ENCODE measurements around the gene MAN2A2.
A peak's percentile ranks its signal among the peaks of the same experiment; 100 is the strongest.

The MAN2A2 gene

DNA sequence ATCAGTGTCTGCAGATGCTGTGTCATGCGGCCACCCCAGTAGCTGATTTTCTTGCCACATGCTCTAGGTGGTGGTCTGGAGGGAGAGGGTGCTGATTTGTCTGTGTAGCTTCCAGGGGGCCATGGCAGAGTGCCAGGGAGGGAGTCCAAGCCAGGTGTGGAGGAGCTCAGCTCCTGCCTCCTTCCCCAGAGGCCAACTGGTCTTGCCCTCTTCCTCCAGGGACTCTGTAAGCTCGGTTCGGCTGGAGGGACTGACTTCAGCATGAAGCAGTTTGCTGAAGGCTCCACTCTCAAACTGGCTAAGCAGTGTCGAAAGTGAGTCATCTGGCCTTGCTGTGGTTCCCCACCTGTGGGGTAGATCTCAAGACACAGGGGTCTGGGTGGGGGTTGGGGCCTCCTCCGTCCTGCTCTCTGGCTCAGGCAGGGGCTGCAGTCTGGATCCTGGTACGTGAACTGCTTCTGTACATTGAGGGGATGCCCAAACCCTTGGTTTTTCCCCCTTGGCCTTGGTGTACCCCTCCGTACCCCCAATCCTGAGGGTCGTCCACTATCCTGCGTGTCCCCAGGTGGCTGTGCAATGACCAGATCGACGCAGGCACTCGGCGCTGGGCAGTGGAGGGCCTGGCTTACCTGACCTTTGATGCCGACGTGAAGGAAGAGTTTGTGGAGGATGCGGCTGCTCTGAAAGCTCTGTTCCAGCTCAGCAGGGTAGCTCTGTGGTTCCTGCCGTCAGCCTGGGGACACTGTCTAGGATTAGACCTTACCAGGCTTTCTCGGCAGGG, 44.7 kb downstream of the MAN2A2 start:
- no peak for DNase-seq

DNA sequence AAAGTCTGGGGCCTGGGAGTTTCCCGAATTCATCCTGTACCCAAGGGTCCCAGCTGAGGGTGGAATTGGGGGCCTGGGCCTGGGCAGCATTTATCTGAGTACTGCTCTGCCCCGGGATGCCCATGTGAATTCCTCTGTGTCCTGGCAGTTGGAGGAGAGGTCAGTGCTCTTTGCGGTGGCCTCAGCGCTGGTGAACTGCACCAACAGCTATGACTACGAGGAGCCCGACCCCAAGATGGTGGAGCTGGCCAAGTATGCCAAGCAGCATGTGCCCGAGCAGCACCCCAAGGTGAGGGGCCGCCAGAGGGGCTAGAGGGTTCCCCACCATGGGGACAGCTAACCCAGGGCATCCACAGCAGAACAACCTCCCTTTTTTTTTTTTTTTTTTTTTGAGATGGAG, 45.4 kb downstream of the MAN2A2 start:
- no peak for DNase-seq

DNA sequence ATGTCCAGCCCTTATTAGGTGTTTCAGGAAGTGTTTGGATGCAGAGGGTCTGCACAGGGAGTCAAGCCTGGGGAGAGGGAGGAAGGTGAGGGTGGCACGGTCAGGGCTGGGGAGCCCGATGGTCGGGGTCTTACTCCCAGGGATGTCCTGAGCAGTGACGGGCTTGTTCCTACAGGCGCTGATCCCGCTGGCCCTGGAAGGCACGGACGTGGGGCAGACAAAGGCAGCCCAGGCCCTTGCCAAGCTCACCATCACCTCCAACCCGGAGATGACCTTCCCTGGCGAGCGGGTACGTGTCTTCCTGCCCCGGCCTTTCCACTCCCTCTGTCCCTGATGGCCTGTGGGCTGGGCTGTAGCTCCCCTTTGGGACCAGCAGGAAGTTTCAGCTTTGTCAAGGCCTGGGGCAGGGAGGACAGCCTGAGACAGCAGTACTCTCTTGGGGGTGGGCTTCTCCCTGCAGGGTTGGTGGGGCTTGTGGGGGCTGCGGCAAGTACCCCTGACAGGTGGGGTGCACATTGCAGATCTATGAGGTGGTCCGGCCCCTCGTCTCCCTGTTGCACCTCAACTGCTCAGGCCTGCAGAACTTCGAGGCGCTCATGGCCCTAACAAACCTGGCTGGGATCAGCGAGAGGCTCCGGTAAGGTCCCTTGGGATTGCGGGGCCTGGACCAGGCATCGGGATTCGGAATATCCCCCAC, 47.0 kb downstream of the MAN2A2 start:
- no peak for DNase-seq

DNA sequence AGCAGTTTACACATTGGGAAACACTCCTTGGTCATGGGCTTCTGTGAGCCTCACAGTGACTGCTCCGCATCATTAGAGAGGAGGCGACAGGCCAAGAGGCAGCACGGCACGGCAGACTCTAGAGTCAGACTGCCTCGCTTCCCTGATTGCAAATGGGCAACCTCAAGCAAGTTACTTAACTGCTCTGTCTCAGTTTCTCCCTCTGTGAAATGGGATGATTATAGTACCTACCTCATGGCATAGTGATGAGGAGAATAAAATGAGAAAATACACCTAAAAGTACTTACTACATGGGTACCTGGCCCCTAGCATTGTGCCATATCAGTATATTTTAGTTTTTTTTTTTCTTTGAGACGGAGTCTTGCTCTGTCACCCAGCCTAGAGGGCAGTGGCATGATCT, 47.6 kb downstream of the MAN2A2 start:
- DNase-seq, result no peak

DNA sequence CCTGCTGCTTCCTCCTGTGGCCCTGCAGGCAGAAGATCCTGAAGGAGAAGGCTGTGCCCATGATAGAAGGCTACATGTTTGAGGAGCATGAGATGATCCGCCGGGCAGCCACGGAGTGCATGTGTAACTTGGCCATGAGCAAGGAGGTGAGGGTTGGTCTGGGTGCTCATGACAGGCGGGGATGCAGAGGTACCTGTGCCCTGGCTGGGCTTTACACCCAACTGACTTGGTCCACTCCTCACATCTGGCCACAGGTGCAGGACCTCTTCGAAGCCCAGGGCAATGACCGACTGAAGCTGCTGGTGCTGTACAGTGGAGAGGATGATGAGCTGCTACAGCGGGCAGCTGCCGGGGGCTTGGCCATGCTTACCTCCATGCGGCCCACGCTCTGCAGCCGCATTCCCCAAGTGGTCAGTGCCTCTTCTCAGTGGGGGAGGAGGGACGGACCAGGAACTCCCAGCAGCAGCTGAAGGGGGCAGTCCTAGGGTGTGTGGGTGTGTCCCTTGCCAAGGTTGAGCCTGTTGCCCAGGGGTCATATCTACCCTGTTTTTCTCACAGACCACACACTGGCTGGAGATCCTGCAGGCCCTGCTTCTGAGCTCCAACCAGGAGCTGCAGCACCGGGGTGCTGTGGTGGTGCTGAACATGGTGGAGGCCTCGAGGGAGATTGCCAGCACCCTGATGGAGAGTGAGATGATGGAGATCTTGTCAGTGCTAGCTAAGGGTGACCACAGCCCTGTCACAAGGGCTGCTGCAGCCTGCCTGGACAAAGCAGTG, 50.0 kb downstream of the MAN2A2 start:
- DNase-seq, result no peak

DNA sequence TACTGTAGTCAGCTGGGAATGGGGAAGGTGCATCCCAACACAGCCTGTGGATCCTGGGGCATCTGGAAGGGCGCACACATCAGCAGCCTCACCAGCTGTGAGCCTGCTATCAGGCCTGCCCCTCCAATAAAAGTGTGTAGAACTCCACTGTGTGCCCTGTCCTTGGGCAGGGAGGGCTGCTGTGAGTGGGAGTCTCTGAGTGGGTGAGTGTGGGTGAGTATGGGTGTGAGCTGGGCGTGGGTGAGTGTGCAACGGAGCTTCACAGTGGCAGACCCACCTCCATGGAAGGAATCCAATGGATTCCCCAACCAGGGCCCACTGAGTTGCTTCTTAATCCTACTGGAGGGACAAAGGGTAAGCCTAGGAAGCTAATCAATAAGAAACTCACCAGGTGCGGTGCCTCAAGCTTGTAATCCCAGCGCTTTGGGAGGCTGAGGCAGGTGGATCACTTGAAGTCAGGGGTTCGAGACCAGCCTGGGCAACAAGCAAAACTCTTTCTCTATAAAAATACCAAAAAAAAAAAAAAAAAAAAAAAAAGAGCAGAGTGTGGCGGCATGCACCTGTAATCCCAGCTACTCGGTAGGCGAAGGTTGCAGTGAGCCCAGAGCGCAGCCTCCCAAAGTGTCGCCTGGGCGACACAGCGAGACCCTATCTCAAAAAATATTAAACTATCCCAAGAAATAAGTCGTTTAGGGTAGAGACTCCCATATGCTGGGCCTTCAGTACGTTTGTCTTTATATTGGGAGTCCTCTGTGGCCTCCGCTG, 51.0 kb downstream of the MAN2A2 start:
- DNase-seq, result no peak

DNA sequence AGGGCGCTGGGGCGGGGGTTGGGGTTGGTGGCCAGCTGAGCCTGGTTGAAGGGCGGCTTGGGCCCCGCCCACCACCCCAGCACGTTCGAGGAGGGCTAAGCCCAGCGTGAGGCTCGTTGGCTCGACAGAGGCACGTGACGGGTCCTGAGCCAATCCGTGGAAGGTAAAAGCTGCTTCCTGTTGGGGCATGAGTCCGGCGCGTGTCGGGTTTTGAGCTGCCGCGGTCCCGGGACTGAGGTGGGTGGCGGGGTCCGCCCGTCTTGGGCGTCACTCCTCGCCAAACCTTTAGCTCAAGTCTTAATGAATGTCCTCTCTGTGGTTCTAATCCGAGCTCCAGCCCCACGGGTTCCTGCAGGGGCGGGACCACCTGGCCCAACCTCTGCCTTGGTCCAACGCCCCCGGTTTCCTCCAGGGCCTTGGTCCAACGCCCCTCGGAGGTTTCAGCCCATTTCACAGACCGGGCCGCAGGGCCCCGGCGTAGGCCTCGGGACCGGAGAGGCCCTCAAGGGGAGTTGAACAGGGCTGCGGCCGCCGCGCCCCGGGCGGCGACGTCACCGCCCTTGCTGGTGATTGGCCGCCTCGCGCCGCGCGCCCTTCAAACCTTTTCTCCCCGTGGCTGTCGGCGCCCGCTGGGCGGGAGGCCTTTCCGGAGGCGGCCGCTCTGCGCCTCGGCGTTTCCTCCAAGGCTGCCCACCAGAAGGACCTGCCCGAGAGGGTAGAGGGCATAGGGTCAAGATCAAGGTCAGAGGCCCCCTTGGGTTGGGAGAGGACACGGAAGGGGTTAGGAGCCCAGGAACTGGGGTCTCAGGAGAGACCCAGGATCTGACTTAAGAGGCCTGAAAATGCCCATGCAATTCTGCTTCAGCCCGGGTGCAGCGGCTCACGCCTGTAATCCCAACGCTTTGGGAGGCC, 51.9 kb downstream of the MAN2A2 start, which contains the start of gene RCCD1:
RCCD1 (plus strand) TSS at position 173 of the 912 bp plus-strand sequence. CDS start 1,851 bp downstream, outside the sequence.
- peak; percentile 91 for DNase-seq

DNA sequence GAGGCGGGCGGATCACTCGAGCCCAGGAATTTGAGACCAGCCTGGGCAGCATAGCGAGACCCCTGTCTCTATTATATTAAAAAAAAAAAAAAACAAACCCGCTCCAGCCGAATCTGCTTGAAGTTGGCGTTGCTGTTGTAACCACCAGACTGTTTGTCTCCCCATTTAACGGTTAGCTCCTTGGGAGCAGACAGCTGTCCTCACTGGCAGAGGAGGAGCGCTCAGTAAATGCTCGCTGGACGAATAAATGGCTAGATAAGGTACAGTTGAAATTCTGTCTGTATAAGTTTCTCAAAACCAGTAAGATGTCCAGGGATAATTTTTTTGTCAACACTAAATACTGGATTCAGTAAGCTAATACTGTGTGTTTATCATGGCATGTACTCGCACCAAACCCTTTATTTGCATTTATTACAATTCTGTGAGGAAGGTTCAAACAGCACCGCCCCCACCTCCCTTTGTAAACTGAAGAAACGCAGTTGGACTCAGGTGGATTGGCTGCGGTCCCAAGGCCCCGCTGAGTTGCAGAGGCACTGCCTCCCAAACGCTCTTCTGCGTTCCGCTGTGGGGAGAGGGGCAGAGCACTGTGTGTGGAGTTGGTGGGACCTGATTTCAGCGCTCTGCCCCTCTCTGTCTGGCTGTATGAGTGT, 52.6 kb downstream of the MAN2A2 start:
- peak; percentile 26 for DNase-seq

DNA sequence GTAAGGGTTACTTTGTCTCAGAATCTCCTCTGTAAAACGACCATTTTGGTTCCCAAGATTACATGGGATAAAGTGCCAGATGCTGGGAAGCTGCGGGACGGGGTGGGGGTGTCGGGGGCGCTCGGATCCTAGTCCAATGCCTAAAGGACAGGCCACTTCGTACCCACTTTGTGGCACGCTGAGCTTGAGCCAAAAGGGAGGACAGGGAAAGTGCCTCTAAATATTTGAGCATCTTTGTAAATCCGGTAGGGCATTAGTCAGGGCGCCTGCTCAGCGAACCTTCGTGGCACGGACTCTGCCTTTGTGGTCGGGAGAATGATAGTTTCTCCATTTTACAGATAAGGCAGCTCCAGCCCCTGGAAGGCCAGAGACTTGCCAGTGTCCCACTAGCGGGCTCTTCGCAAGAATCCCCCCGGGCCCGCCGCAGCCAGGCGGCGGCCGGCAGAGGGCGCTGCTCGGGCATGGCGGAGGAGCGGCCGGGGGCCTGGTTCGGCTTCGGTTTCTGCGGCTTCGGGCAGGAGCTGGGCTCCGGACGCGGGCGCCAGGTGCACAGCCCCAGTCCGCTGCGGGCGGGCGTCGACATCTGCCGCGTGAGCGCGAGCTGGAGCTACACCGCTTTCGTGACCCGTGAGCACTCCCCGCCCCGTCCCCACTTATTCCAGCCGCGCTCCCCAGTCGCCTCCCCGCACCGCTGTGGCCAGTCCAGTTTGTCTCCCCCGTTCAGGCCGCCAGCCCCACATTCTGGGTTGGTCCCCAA, 53.4 kb downstream of the MAN2A2 start:
- DNase-seq, result no peak

DNA sequence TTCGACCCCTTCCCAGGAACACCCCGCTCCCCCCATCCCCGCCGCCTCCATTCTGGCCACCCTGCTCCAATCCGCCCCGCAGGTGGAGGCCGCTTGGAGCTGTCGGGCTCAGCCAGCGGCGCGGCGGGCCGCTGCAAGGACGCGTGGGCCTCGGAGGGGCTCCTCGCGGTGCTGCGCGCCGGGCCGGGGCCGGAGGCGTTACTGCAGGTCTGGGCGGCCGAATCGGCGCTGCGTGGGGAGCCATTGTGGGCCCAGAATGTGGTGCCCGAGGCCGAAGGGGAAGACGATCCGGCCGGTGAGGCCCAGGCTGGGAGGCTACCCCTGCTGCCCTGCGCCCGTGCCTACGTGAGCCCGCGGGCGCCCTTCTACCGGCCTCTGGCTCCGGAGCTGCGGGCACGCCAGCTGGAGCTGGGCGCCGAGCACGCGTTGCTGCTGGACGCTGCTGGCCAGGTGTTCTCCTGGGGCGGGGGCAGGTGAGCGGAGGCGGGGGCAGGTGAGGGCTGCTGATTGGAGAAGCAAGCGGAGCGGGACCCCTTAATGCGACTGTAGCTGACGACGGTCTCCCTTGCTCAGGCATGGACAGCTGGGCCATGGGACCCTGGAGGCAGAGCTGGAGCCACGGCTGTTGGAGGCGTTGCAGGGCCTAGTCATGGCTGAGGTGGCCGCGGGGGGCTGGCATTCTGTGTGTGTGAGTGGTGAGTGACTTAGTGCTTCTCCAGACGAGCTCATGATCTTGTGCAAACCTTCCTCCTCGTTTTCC, 54.1 kb downstream of the MAN2A2 start:
- DNase-seq, result no peak

DNA sequence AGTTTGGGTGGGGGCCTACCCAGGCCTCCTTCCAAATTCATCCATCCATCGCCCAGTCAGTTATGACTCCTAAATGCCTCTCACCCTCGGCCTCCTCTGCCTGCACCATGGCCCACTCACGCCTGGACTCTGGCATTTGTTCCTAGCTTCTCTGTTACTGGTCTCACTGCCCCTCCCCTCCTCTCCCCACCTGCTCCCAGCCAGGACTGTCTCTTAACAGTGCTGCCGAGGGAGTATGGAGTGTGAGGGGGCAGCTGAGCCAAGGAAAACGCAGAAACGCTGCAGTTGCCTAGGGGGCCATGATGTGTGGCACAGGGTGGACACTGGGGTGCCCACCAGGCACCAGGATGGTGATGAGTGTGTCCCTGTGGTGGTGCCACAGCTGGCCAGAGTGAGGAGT, 54.7 kb downstream of the MAN2A2 start:
- no peak for DNase-seq

DNA sequence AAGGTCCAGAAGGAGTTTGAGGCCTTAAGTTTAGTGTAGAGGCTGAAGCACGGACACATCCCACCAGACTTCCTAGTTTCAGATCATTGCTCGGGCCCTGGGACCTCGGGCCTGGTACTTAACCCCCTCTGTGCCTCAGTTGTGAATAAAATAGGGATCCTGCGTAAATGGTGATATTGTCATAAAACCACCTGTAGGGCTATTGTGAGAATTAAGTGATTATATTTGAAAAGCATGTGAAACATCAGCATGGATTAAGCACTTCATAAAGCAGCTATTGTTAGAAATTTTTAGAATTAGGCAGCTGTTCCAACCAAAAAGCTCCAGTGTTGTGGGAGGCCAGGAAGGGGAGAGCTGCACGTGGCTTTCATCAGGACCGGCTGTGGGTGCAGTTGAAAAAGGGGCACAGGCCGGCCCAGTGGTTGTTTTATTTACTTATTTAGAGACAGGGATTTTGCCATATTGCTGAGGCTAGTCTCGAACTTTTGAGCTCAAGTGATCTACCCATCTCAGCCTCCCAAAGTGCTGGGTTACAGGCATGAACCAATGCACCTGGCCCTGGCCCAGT, 56.0 kb downstream of the MAN2A2 start:
- DNase-seq, result no peak

DNA sequence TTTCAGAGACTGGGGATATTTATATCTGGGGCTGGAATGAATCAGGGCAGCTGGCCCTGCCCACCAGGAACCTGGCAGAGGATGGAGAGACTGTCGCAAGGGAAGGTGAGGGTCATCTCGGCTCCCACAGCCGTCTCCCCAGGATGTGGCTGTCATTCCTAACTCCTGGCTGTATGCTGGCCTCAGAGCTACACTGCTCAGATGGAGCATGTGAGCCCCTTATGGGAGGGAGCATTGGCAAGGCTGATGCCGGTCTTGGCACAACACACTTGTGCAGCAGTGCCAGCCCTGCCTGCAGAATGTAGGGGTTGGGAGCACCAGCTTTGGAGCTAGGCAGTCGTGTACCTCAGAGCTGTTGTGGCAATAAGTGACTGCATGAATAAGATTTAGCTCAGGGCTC, 56.8 kb downstream of the MAN2A2 start:
- DNase-seq, result no peak

DNA sequence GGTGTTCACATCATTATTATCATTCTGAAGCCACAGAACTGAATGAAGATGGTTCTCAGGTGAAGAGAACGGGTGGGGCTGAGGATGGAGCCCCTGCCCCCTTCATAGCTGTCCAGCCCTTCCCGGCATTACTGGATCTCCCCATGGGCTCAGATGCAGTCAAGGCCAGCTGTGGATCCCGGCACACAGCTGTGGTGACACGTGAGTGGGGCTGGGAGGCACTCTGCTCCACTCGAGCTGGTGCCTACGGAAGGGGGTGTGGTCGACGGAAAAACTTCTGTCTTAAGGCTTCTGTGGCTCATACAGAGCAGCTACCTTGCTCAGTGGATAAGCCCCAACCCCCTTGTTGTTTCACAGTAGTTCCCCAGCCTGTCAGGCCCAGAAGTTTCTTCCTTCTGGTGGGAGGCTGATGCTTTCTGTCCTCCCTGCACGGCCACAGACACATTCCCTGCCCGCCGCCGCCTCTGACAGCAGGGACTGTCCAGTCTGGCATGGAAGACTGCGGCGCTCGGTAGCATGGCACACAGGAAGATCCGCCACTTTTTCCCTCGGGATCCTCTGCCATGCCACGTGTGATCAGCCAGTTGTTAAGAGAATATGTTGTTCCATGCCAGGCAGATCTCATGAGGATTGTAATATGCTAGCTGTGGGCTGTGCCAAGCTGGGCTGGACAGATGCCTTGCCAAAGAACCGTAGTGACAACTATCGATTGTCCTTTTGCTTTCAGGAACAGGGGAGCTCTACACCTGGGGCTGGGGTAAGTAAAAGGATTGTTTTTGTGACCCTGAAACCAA, 57.4 kb downstream of the MAN2A2 start:
- no peak for DNase-seq

DNA sequence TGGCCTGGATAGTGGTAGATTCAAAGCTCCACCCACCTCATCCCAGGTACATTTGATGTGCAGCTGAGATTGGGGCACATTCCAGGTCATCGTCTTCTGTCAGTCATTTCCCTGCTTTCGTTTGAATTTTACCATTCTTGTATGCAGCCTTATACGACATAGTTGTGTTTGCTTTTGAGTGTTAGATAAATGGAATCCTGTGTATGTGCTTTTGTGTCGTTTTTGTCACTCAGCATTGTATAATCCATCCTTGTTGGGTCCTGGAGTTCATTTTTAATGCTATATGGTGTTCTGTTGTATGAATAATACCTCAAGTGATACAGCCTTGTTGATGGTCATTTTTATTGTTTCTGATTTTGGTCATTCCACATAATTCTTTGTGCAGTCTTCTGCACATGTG, 58.9 kb downstream of the MAN2A2 start:
- no peak for DNase-seq

DNA sequence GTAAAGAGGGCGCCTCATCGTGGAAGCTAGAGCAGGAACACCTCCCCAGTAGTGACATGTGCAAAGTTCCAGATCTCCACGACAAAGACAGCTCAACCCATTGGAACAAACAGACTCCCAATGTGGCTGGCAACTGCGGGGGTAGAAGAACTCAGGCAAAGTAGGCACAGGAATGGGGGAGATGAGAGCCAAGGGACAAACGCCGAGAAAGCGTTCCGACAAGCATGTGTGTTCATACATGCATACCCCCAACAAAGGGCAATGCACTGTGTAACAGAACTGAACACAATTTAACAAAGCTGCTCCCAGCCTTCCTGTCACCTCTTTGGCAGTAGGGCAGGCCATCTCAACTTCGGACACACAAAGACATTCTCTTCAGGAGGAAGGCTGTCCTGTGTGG, 63.2 kb downstream of the MAN2A2 start:
- DNase-seq, result no peak

DNA sequence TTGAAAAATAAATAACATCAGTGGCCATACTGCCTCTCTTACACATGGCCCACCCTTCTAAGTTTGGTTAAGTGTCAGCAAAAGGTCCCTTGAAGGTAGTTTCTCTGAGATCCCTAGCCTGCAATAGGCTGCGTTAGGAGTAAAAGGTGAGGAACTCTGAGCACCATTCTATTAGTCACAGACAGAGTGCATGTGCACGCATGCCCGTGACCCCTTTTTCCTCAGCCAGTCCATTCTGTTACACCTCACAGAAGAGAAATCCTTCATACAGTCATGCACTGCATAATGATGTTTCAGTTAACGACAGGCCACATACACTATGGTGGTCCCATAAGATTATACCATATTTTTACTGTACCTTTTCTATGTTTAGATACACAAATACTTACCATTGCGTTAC, 64.1 kb downstream of the MAN2A2 start:
- DNase-seq, result no peak

DNA sequence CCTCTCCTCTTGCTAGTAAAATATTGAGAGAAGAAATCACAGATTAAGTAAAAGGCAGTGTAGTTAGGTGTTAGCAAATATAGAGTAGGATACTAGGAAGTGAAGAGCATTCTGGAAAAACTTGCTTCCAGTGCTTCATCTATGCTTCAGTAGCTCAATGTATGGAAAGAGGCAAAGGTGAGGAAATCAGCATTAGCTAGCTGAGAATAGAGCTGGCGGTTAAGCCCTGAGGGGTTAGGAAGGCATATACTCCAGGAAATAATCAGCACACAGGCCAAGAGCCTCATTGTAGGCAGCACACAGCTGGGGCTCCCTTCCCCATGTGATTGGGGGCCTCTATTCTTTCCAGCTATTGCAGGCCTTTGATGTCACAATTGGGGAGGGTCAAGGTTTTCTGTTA, 65.3 kb downstream of the MAN2A2 start:
- DNase-seq, result no peak

DNA sequence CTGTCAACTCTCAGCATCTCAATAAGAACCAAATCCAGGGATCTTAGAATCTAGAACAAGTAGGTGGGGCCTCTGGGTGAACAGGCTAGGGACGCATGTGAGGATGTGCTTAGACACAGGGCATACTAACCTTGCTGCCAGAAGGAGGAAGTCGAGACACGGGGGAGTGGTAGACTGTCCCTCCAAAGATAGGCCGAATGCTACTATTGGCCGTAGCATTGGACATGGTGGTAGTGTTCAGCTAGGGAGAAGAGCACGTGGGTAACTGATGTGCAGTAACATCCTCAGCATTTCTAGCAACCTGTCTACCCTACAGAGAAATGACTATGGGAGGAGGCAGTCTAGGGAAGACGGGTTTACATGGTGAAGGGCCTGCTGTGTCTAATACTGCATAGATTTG, 67.2 kb downstream of the MAN2A2 start:
- DNase-seq, result no peak
